NCI-H1105 treated with DMSO at 0.1 percent for 48 hours (cell line): Measurements from ENCODE around the gene CRYBA2.

Experiments
- DNase-seq: peaks from one replicate; lab custom pipeline; 2025; lab: John Stamatoyannopoulos, UW

The CRYBA2 gene

GRCh38 chr2:218982586-218983262 is 10.5 kb downstream of the CRYBA2 start:
- DNase-seq = no peak

GRCh38 chr2:218981881-218982585 is 11.2 kb downstream of the CRYBA2 start:
- peak; percentile 35 for DNase-seq

- no peak for DNase-seq
These were observed 11.8 kb downstream of the CRYBA2 start for GRCh38 chr2:218981390-218981880.

GRCh38 chr2:218980735-218981389 is 12.4 kb downstream of the CRYBA2 start:
- peak; percentile 39 for DNase-seq

GRCh38 chr2:218979846-218980734 is 13.1 kb downstream of the CRYBA2 start:
- peak; percentile 78 for DNase-seq

GRCh38 chr2:218975060-218975777 is 18.0 kb downstream of the CRYBA2 start:
- no peak for DNase-seq

GRCh38 chr2:218970894-218971293 is 22.3 kb downstream of the CRYBA2 start:
- DNase-seq = no peak

GRCh38 chr2:218964041-218964771 is 29.0 kb downstream of the CRYBA2 start:
- no peak for DNase-seq

GRCh38 chr2:218963601-218964000 is 29.6 kb downstream of the CRYBA2 start:
- no peak for DNase-seq

GRCh38 chr2:218962859-218963492 is 30.2 kb downstream of the CRYBA2 start:
- DNase-seq = peak; percentile 94

- peak; percentile 41 for DNase-seq
These were observed 31.3 kb downstream of the CRYBA2 start for GRCh38 chr2:218961651-218962570.

GRCh38 chr2:218961229-218961628 is 32.0 kb downstream of the CRYBA2 start:
- DNase-seq = no peak

GRCh38 chr2:218960309-218961165 is 32.7 kb downstream of the CRYBA2 start:
- DNase-seq = no peak

- DNase-seq = peak; percentile 41
These were observed 33.4 kb downstream of the CRYBA2 start for GRCh38 chr2:218959761-218960308.

GRCh38 chr2:218959141-218959731 is 34.0 kb downstream of the CRYBA2 start, which contains the start of gene CDK5R2:
Gene CDK5R2 (plus strand): TSS chr2:218959666. CDS start chr2:218959821, 155 bp downstream.
- peak; percentile 89 for DNase-seq

GRCh38 chr2:218958276-218958675 is 34.9 kb downstream of the CRYBA2 start:
- no peak for DNase-seq

- DNase-seq = no peak
These were observed 35.6 kb downstream of the CRYBA2 start for GRCh38 chr2:218957671-218958070.
